H1 (cell line): ENCODE results near the gene UBE3C. TPM values are rescaled to one million over a fixed set of nuclear protein-coding genes. Genes with fewer than 3 reads are reported as not detected.

Experiments
- CTCF ChIA-PET: fragments of 300-600 bp; sonication (Branson Sonifier 250); formaldehyde crosslinking; loops from one replicate; lab custom pipeline; 2021; ENCODE audit not compliant: partially characterized antibody; lab: Charles Lee
- POLR2A ChIA-PET: fragments of 300-600 bp; sonication (Branson Sonifier 250); formaldehyde crosslinking; loops from one replicate; lab custom pipeline; 2021; ENCODE audit warnings: inconsistent platforms; ENCODE audit not compliant: partially characterized antibody; lab: Charles Lee
- DNase-seq, 2 experiments: peaks; one replicate each; pipeline versions ENCODE4 v3.0.0 to v3.0.0-alpha.2; 2010 to 2022; ENCODE audit warnings: low spot score in 2 of 2, low read depth in 1 of 2, mixed read lengths in 1 of 2
- FAIRE-seq: peaks from 2 replicates; lab custom pipeline; 2011; peaks lifted over from hg19 to GRCh38; lab: Jason Lieb, UNC
- H2AFZ ChIP-seq: 2 replicates; pipeline ENCODE4 v1.8.1; 2012; ENCODE audit warnings: low read length, inconsistent platforms
- H2AK5ac ChIP-seq: 2 replicates; pipeline ENCODE4 v1.6.1; 2013; ENCODE audit warnings: low read depth, low read length
- H2BK120ac ChIP-seq: replicated peaks from 2 replicates; pipeline ENCODE3; 2013; ENCODE audit warnings: low read depth, low read length, inconsistent platforms
- H2BK12ac ChIP-seq: 2 replicates; pipeline ENCODE4 v1.6.1; 2013; ENCODE audit warnings: low read depth, low read length
- H2BK15ac ChIP-seq: 2 replicates; pipeline ENCODE4 v1.6.1; 2013; ENCODE audit warnings: low read length
- H2BK20ac ChIP-seq: 2 replicates; pipeline ENCODE4 v1.6.1; 2013; ENCODE audit warnings: low read length
- H2BK5ac ChIP-seq: 2 replicates; pipeline ENCODE4 v1.6.1; 2013; ENCODE audit warnings: low read depth, low read length
- H3K14ac ChIP-seq: 2 replicates; pipeline ENCODE4 v1.6.1; 2013; ENCODE audit warnings: inconsistent platforms; ENCODE audit not compliant: insufficient read length
- H3K18ac ChIP-seq: 2 replicates; pipeline ENCODE4 v1.6.1; 2013; ENCODE audit warnings: low read length; ENCODE audit errors: extremely low read depth
- H3K23ac ChIP-seq: 2 replicates; pipeline ENCODE4 v1.6.1; 2013; ENCODE audit warnings: inconsistent platforms; ENCODE audit not compliant: insufficient read length
- H3K23me2 ChIP-seq: 2 replicates; pipeline ENCODE4 v1.6.1; 2013; ENCODE audit warnings: low read depth, low read length
- H3K27ac ChIP-seq: 2 replicates; pipeline ENCODE4 v1.6.1; 2011; ENCODE audit warnings: low read depth, low read length, inconsistent platforms
- H3K27me3 ChIP-seq, 4 experiments: replicated peaks in 1 of 4; 1 replicate in 1 of 4; 2 replicates in 3 of 4; pipeline versions ENCODE4 v1.6.1 to v1.8.1; 2011 to 2013; ENCODE audit warnings: low read length in 3 of 4, mild to moderate bottlenecking in 3 of 4, inconsistent platforms in 2 of 4, mixed read lengths in 2 of 4, moderate library complexity in 1 of 4; ENCODE audit not compliant: control insufficient read depth in 3 of 4, insufficient read depth in 3 of 4; ENCODE audit errors: extremely low read depth in 1 of 4
- H3K36me3 ChIP-seq, 4 experiments: 2 replicates each; pipeline versions ENCODE4 v1.6.1 to v1.8.1; 2011 to 2013; ENCODE audit warnings: mild to moderate bottlenecking in 4 of 4, low read length in 3 of 4, moderate library complexity in 2 of 4, control low read depth in 1 of 4, inconsistent platforms in 1 of 4; ENCODE audit not compliant: insufficient read depth in 4 of 4, control insufficient read depth in 2 of 4
- H3K4ac ChIP-seq: replicated peaks from 2 replicates; pipeline ENCODE3; 2013; ENCODE audit warnings: low read length, low read depth, mixed read lengths, inconsistent platforms; ENCODE audit not compliant: insufficient read length
- H3K4me1 ChIP-seq, 4 experiments: replicated peaks in 1 of 4; 1 replicate in 1 of 4; 2 replicates in 3 of 4; pipeline versions ENCODE4 v1.6.1 to v1.8.1; 2011 to 2013; ENCODE audit warnings: low read length in 3 of 4, inconsistent platforms in 2 of 4, mixed read lengths in 1 of 4; ENCODE audit not compliant: insufficient read depth in 4 of 4, control insufficient read depth in 3 of 4
- H3K4me2 ChIP-seq, 2 experiments: 2 replicates each; pipeline versions ENCODE4 v1.6.1 to v1.8.1; 2011 to 2013; ENCODE audit warnings: low read depth in 2 of 2, low read length in 2 of 2, control low read depth in 1 of 2, inconsistent platforms in 1 of 2, mild to moderate bottlenecking in 1 of 2; ENCODE audit not compliant: insufficient read depth in 1 of 2
- H3K4me3 ChIP-seq, 4 experiments: fragments of 200-600, 300-600 bp in 1 of 4; sonication (generic), shearing (Covaris generic), sonication (Bioruptor Twin) in 1 of 4; 2 replicates each; pipeline versions ENCODE4 v1.5.1 to v1.8.1; 2011 to 2016; ENCODE audit warnings: low read length in 4 of 4, low read depth in 3 of 4, control low read depth in 2 of 4, inconsistent platforms in 2 of 4, mild to moderate bottlenecking in 2 of 4, mixed read lengths in 1 of 4, moderate library complexity in 1 of 4; ENCODE audit not compliant: insufficient read depth in 2 of 4; ENCODE audit errors: extremely low read depth in 1 of 4
- H3K56ac ChIP-seq: replicated peaks from 2 replicates; pipeline ENCODE3; 2013; ENCODE audit warnings: low read depth, mild to moderate bottlenecking, mixed read lengths, low read length, inconsistent platforms; ENCODE audit not compliant: insufficient read length
- H3K79me1 ChIP-seq: 2 replicates; pipeline ENCODE4 v1.6.1; 2013; ENCODE audit warnings: low read depth, low read length, control low read depth
- H3K79me2 ChIP-seq, 2 experiments: 2 replicates each; pipeline versions ENCODE4 v1.6.1 to v1.8.1; 2012 to 2013; ENCODE audit warnings: low read length in 2 of 2, mild to moderate bottlenecking in 2 of 2, inconsistent platforms in 1 of 2; ENCODE audit not compliant: insufficient read depth in 2 of 2, control insufficient read depth in 1 of 2
- H3K9ac ChIP-seq, 4 experiments: replicated peaks in 1 of 4; 1 replicate in 1 of 4; 2 replicates in 3 of 4; pipeline versions ENCODE4 v1.6.1 to v1.8.1; 2011 to 2013; ENCODE audit warnings: low read depth in 3 of 4, low read length in 3 of 4, control low read depth in 2 of 4, mild to moderate bottlenecking in 2 of 4, moderate library complexity in 2 of 4, inconsistent platforms in 1 of 4; ENCODE audit errors: extremely low read depth in 1 of 4
- H3K9me3 ChIP-seq, 2 experiments: 2 replicates each; pipeline versions ENCODE4 v1.6.1 to v1.8.1; 2012 to 2013; ENCODE audit warnings: mild to moderate bottlenecking in 2 of 2, moderate library complexity in 2 of 2, control low read depth in 1 of 2, inconsistent platforms in 1 of 2, low read depth in 1 of 2, low read length in 1 of 2, mixed read lengths in 1 of 2; ENCODE audit not compliant: insufficient read depth in 2 of 2
- H4K20me1 ChIP-seq, 2 experiments: replicated peaks in 1 of 2; 2 replicates each; pipeline versions ENCODE3 to v1.8.1; 2011 to 2013; ENCODE audit warnings: inconsistent platforms in 2 of 2, low read length in 2 of 2, mild to moderate bottlenecking in 1 of 2; ENCODE audit not compliant: insufficient read depth in 2 of 2, control insufficient read depth in 1 of 2
- H4K5ac ChIP-seq: 2 replicates; pipeline ENCODE4 v1.6.1; 2013; ENCODE audit warnings: low read length, low read depth, mixed read lengths, inconsistent platforms; ENCODE audit not compliant: insufficient read length
- H4K8ac ChIP-seq: 2 replicates; pipeline ENCODE4 v1.8.0; 2013; ENCODE audit warnings: mild to moderate bottlenecking, moderate library complexity, low read length, inconsistent platforms; ENCODE audit not compliant: insufficient read depth; ENCODE audit errors: extremely low read depth
- H4K91ac ChIP-seq: replicated peaks from 2 replicates; pipeline ENCODE3; 2013; ENCODE audit warnings: low read length, mixed read lengths, inconsistent platforms; ENCODE audit not compliant: insufficient read length
- CTCF ChIP-seq, 3 experiments: IDR thresholded peaks; 1 replicate in 2 of 3; 2 replicates in 1 of 3; pipeline versions ENCODE4 v1.5.1 to v1.6.1; 2011; ENCODE audit warnings: low read length in 3 of 3, mild to moderate bottlenecking in 3 of 3, inconsistent platforms in 2 of 3, low read depth in 1 of 3, moderate library complexity in 1 of 3; ENCODE audit not compliant: insufficient read depth in 1 of 3; ENCODE audit errors: control extremely low read depth in 1 of 3
- JUN ChIP-seq: IDR thresholded peaks from 2 replicates; pipeline ENCODE4 v1.6.1; 2011; ENCODE audit warnings: low read depth, mild to moderate bottlenecking, improper control_type of control experiment, low read length
- JUND ChIP-seq: IDR thresholded peaks from 2 replicates; pipeline ENCODE4 v1.6.1; 2011; ENCODE audit warnings: mild to moderate bottlenecking, improper control_type of control experiment, low read length
- MAX ChIP-seq: IDR thresholded peaks from 2 replicates; pipeline ENCODE4 v1.6.1; 2012; ENCODE audit warnings: inconsistent platforms
- RXRA ChIP-seq: IDR thresholded peaks from 2 replicates; pipeline ENCODE4 v1.6.1; 2011; ENCODE audit warnings: low read depth, mild to moderate bottlenecking, low read length, moderate library complexity; ENCODE audit not compliant: insufficient read depth
- SIX5 ChIP-seq: IDR thresholded peaks from 2 replicates; pipeline ENCODE4 v1.6.1; 2011; ENCODE audit warnings: mild to moderate bottlenecking, low read depth, low read length
- TAF1 ChIP-seq: IDR thresholded peaks from 2 replicates; pipeline ENCODE4 v1.6.1; 2011; ENCODE audit warnings: mild to moderate bottlenecking, low read depth, low read length
- TAF7 ChIP-seq: optimal IDR thresholded peaks from 2 replicates; pipeline ENCODE3; 2011; ENCODE audit warnings: low read depth, mild to moderate bottlenecking, inconsistent platforms, low read length, moderate library complexity, borderline replicate concordance
- TBP ChIP-seq: IDR thresholded peaks from 2 replicates; pipeline ENCODE4 v1.6.1; 2011; ENCODE audit warnings: low read depth, low read length, improper control_type of control experiment
- USF2 ChIP-seq: IDR thresholded peaks from 2 replicates; pipeline ENCODE4 v1.6.1; 2011; ENCODE audit warnings: low read length, improper control_type of control experiment
- ZNF274 ChIP-seq: IDR thresholded peaks from 2 replicates; pipeline ENCODE4 v1.7.0; 2012; ENCODE audit warnings: low read length, borderline replicate concordance; ENCODE audit errors: extremely low read depth
- WGBS, 2 experiments: shearing (Covaris generic) in 1 of 2; methylation state at CpG; one replicate each; pipeline versions ENCODE4 v1.1.6 to v1.1.7; 2013 to 2015; ENCODE audit warnings: low lambda C conversion rate in 2 of 2, mixed read lengths in 2 of 2, inconsistent platforms in 1 of 2, low coverage in 1 of 2, missing lambda C conversion rate in 1 of 2; ENCODE audit not compliant: insufficient replicate concordance in 2 of 2, insufficient coverage in 1 of 2, insufficient read length in 1 of 2; ENCODE audit errors: extremely low coverage in 1 of 2, missing lambda C conversion rate in 1 of 2; 5-methylcytosine and 5-hydroxymethylcytosine counted together
- polyA plus RNA-seq, 7 experiments: library from polyadenylated mRNA; depleted of rRNA in 3 of 7; stranded (reverse) in 5 of 7; unstranded in 2 of 7; fragments of >200 nt in 5 of 7; fragments of 200-250 nt in 2 of 7; gene quantifications; 1 replicate in 5 of 7; 2 replicates in 1 of 7; 4 replicates in 1 of 7; pipeline versions ENCODE4 v1.2.1 to v1.2.3, GENCODE V29; 2011 to 2013; ENCODE audit warnings: missing spikeins in 2 of 7, mixed read lengths in 2 of 7
- total RNA-seq: library from RNA; stranded (reverse); fragmentation: NEBNext Ultra II Directional; extraction: Animal tissue kit (Norgen Biotek cat#: 25700); gene quantifications from 2 replicates; pipeline ENCODE4 v1.2.1, GENCODE V29; 2021

The UBE3C gene
- total and polyA plus RNA-seq, 2 of the 8 experiments (the other 6 are each of a cell fraction or from before 2014, with no cell fraction given): 32.0 to 54.1 TPM

GRCh38 chr7:157176771-157177170 is 38.0 kb downstream of the UBE3C start:
- Histone ChIP-seq H2BK20ac (no peak overlapping the region), H3K23me2 (no peaks in the 10 kb centered on the region), H4K91ac (no peak overlapping the region), H3K9ac (no peak overlapping the region), H3K4me3 (no peak overlapping the region), H3K56ac (no peak overlapping the region), H2BK120ac (no peak overlapping the region), H3K9me3 (no peaks in the 10 kb centered on the region), H3K4me1 (no peaks in the 10 kb centered on the region), H2BK5ac (no peak overlapping the region), H3K79me2 (0 out of 4 replicates have a peak, but pooled peaks cover 0 to 6% of the 10 kb centered on the region in 2 experiments), H2BK12ac (no peak overlapping the region), H3K18ac (no peak overlapping the region), H4K20me1 (peaks cover 0 to 2% of the 10 kb centered on the region in 2 experiments), H3K27ac (no peak overlapping the region), H3K4ac (no peak overlapping the region), H2BK15ac (no peak overlapping the region), H2AFZ (no peak overlapping the region), H3K36me3 (peaks cover 19 to 78% (median 38%) of the 10 kb centered on the region in 4 experiments), H4K8ac (no peak overlapping the region), H3K4me2 (no peak overlapping the region), H3K27me3 (no peaks in the 10 kb centered on the region), H2AK5ac (no peak overlapping the region), H3K79me1 (no peaks in the 10 kb centered on the region; the same call in 1 of the 2 replicates), H4K5ac (no peak overlapping the region), H3K14ac (no peak overlapping the region), H3K23ac (no peak overlapping the region)
- ChIA-PET CTCF (interaction anchor here (1.2 kb wide), 1 partner anchor 208 kb away, joined by 3 read pairs; no protein-coding TSS in a partner anchor), POLR2A (no interaction called here)
- WGBS, 2 experiments: 91% methylated on average over 4 of the region's 4 CpGs; no CpG with 5 or more reads in 1 of the 2 experiments
- DNase-seq (no peak), FAIRE-seq (no peak)
- TF ChIP-seq MAX (no peak), TBP (no peak), JUND (no peak), TAF7 (no peak), ZNF274 (no peak), CTCF (IDR thresholded peaks at IDR 0.05; ENCODE audit: control extremely low read depth in 1 of 3, insufficient read depth in 1 of 3, low read depth in 1 of 3, low read length in 3 of 3) (no peak), USF2 (no peak), JUN (no peak), RXRA (no peak), SIX5 (no peak), TAF1 (no peak)
